Right forelimb (tissue), 1 donor: ENCODE measurements around the gene MESD.

Experiments used
- DNase-seq: peaks from one replicate; pipeline ENCODE4 v3.0.0-alpha.2; 2018

Gene MESD

GRCh38 chr15:81014446-81015093, 25.0 kb upstream of the MESD start:
- no peak for DNase-seq

- DNase-seq: no peak
Observed at GRCh38 chr15:81013396-81013929, 23.8 kb upstream of the MESD start.

- DNase-seq: no peak
Observed at GRCh38 chr15:81012588-81012987, 23.0 kb upstream of the MESD start.

GRCh38 chr15:81011593-81011992, 22.0 kb upstream of the MESD start:
- DNase-seq: no peak

- no peak for DNase-seq
Observed at GRCh38 chr15:81010086-81010485, 20.5 kb upstream of the MESD start.

GRCh38 chr15:81008312-81008711, 18.7 kb upstream of the MESD start:
- no peak for DNase-seq

- no peak for DNase-seq
Observed at GRCh38 chr15:81007428-81008064, 17.9 kb upstream of the MESD start.

- no peak for DNase-seq
Observed at GRCh38 chr15:81006124-81006523, 16.5 kb upstream of the MESD start.

- DNase-seq: no peak
Observed at GRCh38 chr15:81003097-81003350, 13.4 kb upstream of the MESD start.

- no peak for DNase-seq
Observed at GRCh38 chr15:81002331-81003096, 12.9 kb upstream of the MESD start.

GRCh38 chr15:81002009-81002330, 12.4 kb upstream of the MESD start:
- DNase-seq: no peak

GRCh38 chr15:81001152-81002008, 11.8 kb upstream of the MESD start:
- peak; percentile 78 for DNase-seq

- DNase-seq: peak; percentile 93
Observed at GRCh38 chr15:81000624-81001151, 11.1 kb upstream of the MESD start, which contains the start of gene TLNRD1. Gene TLNRD1 (plus strand): TSS chr15:81000923. CDS start chr15:81002272, 1,349 bp downstream.

- DNase-seq: no peak
Observed at GRCh38 chr15:81000144-81000623, 10.6 kb upstream of the MESD start.

GRCh38 chr15:80999623-81000036, 10.0 kb upstream of the MESD start:
- no peak for DNase-seq

GRCh38 chr15:80998251-80998650, 8.6 kb upstream of the MESD start:
- DNase-seq: no peak

GRCh38 chr15:80997692-80998091, 8.1 kb upstream of the MESD start:
- no peak for DNase-seq

GRCh38 chr15:80996247-80996646, 6.6 kb upstream of the MESD start:
- DNase-seq: no peak

- no peak for DNase-seq
Observed at GRCh38 chr15:80992441-80992840, 2.8 kb upstream of the MESD start.

- DNase-seq: no peak
Observed at GRCh38 chr15:80992006-80992405, 2.4 kb upstream of the MESD start.

- DNase-seq: no peak
Observed at GRCh38 chr15:80991421-80991820, 1.8 kb upstream of the MESD start.

- no peak for DNase-seq
Observed at GRCh38 chr15:80990955-80991354, 1.3 kb upstream of the MESD start.

- no peak for DNase-seq
Observed at GRCh38 chr15:80989081-80989517, 520 bp downstream of the MESD start.
